Mammary epithelial cell (primary cell): ENCODE data around the gene FJX1.

ENCODE experiments used
- EZH2 ChIP-seq: IDR thresholded peaks from 2 replicates; pipeline ENCODE4 v1.6.1; 2012; ENCODE audit warnings: low read length, inconsistent platforms, borderline replicate concordance
- TF ChIP-seq, protein P1 (sequence below), 2 donors: IDR thresholded peaks in 1 of 2; conservative IDR thresholded peaks in 1 of 2; 2 replicates each; pipeline ENCODE4 v1.5.1; 2011 to 2012; ENCODE audit warnings: inconsistent platforms in 2 of 2, low read length in 2 of 2, mild to moderate bottlenecking in 2 of 2, control low read depth in 1 of 2, low read depth in 1 of 2; ENCODE audit not compliant: insufficient read depth in 1 of 2; ENCODE audit errors: extremely low read depth in 1 of 2

DNA sequence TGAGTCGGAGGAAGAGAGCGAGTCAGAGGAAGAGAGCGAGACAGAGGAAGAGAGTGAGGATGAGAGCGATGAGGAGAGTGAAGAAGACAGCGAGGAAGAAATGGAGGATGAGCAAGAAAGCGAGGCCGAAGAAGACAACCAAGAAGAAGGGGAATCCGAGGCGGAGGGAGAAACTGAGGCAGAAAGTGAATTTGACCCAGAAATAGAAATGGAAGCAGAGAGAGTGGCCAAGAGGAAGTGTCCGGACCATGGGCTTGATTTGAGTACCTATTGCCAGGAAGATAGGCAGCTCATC is 45.1 kb downstream of the FJX1 start:
- TF ChIP-seq, protein P1, sequence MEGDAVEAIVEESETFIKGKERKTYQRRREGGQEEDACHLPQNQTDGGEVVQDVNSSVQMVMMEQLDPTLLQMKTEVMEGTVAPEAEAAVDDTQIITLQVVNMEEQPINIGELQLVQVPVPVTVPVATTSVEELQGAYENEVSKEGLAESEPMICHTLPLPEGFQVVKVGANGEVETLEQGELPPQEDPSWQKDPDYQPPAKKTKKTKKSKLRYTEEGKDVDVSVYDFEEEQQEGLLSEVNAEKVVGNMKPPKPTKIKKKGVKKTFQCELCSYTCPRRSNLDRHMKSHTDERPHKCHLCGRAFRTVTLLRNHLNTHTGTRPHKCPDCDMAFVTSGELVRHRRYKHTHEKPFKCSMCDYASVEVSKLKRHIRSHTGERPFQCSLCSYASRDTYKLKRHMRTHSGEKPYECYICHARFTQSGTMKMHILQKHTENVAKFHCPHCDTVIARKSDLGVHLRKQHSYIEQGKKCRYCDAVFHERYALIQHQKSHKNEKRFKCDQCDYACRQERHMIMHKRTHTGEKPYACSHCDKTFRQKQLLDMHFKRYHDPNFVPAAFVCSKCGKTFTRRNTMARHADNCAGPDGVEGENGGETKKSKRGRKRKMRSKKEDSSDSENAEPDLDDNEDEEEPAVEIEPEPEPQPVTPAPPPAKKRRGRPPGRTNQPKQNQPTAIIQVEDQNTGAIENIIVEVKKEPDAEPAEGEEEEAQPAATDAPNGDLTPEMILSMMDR (conservative IDR thresholded peaks at IDR 0.05 in 1 of 2, IDR thresholded peaks at IDR 0.05 in 1 of 2; ENCODE audit: extremely low read depth in 1 of 2, insufficient read depth in 1 of 2, low read depth in 1 of 2, low read length in 2 of 2), result no peak
- no peak for TF ChIP-seq EZH2
